MV-4-11 (cell line): Measurements from ENCODE around the gene PPFIA2.

Source experiments
- DNase-seq: peaks from one replicate; lab custom pipeline; 2025; lab: John Stamatoyannopoulos, UW

The PPFIA2 gene

GRCh38 chr12:81208187-81208911 lies 550.8 kb downstream of the PPFIA2 start:
- no peak for DNase-seq
